HG02938 (cell line): Measurements from ENCODE around the gene TMEM140.

Source experiments
- ATAC-seq: cut with Tn5 transposase; IDR thresholded peaks from one replicate; pipeline ENCODE4 v1.9.1; 2021; ENCODE audit warnings: mild to moderate bottlenecking, moderate library complexity; ENCODE audit not compliant: unreplicated experiment

The TMEM140 gene

DNA sequence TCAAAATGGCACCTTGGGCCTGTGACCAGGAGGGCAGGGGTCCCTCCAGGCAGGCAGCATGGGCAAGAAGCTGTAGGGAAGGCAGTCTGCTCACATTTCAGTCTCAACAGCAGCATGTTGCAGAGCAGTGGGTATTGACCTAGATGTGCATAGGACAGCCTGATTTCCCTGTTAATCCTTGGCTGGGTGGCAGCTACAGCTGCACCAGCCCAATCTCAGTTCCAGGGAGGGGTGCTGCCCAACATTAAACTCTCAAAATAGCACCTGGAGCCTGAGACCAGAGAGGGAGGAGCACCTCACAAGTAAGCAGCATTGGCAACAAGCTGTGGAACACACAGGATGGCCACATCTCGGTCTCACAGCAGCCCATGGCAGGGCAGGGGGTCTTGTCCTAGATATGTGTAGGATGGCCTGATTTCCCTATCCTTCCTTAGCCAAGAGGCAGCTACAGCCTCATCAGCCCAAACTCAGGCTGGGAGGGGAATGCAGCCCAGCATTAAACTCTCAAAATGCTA is 10.3 kb downstream of the TMEM140 start:
- no peak for ATAC-seq

GRCh38 chr7:135158874-135159273 is 11.0 kb downstream of the TMEM140 start:
- no peak for ATAC-seq

GRCh38 chr7:135159359-135160085 is 11.7 kb downstream of the TMEM140 start:
- ATAC-seq, result no peak

DNA sequence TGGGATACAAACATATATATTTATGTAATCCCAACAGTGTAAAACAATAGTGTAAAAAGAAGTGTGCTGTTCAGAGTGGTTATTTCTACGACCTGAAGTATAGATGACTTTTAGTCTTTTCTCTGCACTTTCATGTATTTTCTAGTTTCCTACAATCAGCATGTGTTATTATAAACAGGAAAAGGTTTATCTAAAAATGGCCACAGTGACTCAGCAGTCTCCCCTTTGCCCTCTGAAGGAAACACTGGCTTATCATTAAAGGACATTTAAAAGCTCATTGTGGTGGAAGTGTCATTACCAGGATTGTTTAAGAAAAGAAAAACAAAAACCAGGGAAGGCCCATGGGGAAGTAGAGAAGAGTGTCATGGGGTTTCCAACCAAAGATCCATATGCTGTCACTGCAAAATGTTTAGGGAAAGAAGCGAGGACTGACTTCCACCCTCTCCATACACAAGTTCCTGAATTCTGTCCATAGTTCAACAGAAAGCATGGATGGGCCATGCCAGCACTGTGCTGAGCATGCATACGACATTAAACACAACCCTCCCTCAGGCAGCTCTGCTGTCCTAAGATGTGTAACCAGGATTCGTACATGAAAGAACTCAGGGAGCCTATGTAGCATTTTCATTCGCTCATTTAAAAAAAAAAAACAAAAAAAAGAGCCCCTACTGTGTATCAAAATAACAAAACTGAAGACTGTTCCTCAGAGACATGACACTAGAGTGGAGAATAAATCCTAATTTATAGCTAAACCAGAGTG is 12.4 kb downstream of the TMEM140 start:
- ATAC-seq, result peak; percentile 57

- ATAC-seq, result no peak
These were observed 13.2 kb downstream of the TMEM140 start for GRCh38 chr7:135160858-135161653.

DNA sequence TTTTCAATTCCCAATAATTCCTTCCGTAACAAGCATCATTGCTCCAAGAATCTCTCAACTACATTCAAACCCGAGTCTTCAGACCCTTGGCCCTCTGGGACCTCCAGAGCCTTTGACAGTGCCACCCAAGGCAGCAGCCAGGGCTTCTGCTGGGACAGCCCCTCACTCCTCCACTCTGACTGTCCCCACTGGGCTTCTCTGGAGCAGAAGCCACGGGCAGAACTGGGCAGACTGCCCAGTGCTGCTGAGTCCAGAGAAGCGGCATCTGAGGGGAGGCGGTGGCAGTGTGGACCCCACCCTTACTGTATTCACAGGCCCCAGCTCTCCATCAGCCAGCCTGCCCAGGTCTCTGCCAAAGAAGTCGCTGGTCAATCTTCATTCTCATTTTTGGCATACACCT is 13.8 kb downstream of the TMEM140 start:
- no peak for ATAC-seq

DNA sequence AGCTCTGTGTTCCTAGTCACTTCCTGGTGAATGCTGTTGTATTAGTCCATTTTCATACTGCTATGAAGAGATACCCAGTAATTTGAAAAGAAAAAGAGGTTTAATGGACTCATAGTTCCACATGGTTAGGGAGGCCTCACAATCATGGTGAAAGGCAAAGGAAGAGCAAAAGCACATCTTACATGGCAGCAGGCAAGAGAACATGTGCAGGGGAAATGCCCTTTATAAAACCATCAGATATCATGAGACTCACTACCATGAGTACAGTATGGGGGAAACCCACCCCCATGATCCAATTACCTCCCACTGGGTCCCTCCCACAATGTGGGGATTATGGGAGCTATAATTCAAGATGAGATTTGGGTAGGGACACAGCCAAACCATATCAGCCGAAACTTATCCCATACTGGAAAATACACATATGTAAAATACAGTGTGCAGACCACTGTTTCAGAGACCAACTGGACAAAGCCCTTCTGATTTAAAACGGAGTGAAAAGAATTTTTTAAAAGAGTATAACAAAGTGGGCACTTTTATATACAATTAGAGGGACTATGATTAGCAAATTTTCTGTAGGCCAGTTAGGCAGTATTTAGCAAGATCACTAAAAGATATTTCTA is 14.6 kb downstream of the TMEM140 start:
- no peak for ATAC-seq

GRCh38 chr7:135164357-135165061 is 16.6 kb downstream of the TMEM140 start:
- no peak for ATAC-seq

DNA sequence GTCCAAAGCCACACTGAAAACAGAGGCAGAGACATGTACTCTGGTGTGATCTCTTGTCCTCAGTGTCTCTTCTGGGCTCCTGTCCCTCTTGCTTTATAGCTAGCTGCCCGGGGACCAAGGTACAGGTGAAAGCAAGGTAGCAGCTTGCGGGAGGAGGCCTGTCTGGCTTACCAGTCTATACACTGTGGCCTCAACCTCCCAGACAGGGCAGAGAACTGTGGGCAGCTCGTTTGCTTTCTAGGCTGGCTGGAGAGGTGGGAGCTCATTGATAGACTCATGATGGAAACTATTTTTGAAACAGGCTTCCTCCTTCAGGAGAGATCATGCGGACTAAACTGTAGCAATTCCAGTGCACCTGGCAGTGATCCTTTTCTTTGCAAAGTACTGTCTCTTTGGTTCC is 18.0 kb downstream of the TMEM140 start:
- no peak for ATAC-seq

DNA sequence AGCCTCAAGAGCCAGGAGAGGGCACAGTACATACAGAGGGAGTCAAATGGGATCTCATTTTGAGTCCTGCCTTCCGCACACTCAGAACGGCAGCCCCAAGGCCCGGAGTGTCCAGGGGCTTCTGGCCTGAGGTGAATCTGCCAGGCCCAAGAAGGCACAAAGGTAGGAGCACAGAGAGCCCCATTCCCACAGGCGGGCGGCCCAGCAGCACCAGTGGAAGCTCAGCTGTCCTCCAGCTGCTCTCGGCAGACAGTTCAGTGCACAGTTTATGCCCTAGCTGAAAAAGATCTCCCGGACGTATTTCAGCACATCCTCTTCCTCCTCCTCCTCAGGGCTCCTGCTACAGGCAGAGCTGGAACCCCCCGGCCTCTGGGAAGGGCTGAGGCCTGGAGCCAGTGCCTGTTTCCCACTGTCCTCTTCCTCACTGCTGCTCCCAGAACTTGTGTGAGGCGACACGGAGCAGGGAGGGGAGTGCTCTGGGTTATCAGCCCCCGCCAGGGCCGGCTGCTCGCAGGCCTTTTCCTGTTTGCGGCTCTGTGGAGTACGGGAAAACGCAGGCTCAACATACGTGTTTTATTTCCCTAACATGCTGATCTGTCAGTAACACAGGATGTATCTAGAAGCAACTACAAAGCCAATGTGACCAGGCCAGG is 18.6 kb downstream of the TMEM140 start:
- ATAC-seq, result no peak

DNA sequence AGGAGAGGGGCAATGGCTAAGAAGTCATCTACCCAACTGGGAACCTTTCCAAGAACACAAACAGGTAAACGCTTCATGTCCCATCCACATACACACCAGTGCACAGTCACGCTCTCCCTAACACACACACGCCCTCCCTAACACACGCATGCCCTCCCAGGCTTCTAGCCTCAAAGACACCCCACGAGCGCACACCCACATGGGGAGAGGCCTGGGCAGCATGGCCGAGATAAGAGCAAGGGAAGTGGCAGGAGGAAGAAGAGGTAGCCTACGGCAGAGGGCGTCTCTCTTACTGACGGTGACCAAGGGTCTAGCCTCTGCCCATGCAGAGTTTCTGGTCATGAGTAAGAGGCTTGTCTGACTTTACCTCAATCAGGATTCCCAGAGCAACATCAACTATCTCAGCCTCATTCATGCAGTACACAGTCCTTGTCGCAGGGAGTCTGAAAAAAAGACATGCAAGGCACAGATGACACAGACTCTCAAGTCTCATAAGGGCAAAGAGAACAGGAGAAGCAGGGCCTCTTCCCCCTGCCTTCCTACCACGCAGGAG is 19.6 kb downstream of the TMEM140 start:
- no peak for ATAC-seq

DNA sequence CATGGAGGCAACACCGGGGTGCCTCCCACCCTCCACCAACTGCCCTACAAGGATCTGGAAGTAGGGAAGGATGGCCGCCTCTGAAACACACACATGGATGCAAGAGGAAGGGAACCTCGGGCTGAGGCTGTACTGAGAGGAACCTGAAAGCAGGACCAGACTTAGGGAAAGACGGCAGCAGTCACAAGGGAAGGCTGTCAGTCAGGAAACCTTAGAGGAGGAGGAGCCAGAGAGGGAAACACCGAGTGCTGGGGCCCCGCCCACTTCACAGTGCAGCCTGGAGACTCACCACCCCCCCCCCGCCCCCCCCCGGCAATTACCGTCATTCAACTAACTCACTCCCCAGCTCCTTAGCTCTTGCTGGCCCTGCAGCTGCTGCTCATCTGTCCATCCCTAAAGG is 20.1 kb downstream of the TMEM140 start:
- ATAC-seq, result no peak

DNA sequence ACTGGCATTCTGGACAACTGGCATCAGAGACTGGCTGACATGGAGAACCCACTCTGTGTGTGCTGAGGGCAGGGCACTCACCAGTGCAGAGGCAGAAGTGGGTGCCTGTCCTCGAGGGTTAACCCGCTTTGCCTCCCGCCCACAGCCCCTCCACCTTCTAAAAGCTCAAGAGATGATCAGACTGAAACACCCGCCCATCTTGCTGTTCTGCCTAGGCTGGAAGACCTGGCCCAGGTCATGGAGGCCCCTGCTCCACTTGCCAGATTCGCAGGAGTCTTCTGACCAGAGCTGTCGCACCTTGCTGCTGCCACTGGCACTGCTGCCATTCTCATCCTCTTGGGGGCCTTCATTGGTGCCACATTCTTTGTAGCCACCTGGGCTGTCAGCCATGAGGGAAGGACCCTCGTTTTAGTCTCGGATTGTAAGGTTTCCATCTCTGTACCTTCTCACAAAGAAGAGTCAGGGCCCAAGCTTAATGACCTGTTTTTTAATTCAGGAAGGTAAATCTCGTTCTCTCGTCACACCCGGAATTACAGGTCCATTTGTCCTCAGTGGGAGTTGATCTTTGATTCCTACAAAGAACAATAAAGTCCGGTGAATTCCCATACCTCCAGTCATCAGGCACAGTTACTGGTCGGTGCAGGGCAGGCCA is 20.7 kb downstream of the TMEM140 start:
- ATAC-seq, result no peak

DNA sequence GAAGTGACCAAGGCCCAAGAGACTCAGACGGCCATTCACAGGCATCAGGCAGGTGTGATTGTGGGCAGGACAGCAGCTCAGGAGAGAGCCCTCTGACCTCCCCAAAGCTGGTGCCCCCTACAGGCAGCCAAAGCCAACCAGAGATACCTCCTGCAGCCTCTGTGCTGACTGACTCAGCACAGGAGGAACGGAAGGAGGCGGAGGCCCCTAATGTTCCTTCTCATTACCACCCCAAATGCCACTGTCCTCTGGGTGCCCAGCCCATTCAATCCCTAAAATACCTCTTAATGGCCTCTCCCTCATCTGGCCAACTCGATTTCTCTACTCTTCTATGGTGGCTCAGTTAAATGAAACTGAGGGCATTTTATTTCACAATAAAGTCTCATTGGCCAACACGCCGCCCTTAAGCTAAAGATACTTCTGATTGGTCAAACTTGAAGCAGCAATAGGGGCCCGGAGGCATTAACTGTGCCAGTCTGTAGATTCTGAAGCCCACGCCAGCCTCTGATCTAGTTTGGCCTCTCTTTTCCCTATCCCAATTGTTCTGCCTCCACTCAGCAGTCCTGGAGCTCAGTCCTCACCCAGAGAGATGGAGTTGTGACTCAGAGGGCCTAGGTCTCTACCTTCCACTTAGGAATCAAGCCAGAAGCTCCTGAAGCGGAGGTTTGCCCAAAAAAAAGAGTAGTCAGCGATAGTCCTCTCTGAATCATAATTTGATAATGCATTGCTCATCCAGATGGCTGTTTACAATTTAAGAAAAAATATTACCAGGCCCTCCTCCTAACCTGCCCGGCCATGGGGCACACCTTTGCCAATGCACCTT is 21.5 kb downstream of the TMEM140 start:
- ATAC-seq, result peak; percentile 40

DNA sequence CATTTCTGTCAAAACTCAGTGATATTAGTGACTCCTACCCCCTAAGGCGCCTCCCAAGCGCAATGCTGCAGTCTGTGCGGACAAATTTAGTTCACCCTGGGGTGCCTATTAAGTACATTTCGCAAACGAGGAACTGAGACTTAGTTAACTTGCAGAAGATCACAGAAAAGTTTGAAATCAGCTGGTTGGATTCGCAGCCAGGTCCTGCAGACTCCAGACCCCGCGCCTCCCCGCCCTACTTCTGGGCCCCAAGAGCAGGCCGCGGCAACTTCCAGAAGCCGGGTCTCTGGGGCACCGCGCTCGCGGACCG is 22.0 kb downstream of the TMEM140 start:
- peak; percentile 13 for ATAC-seq

- ATAC-seq, result peak; percentile 57
These were observed 22.6 kb downstream of the TMEM140 start, which contains the start of gene CYREN for GRCh38 chr7:135170274-135170997. Gene CYREN, minus strand, starts transcription at chr7:135170707. Its CDS starts 1,785 bp downstream, at chr7:135168922.

DNA sequence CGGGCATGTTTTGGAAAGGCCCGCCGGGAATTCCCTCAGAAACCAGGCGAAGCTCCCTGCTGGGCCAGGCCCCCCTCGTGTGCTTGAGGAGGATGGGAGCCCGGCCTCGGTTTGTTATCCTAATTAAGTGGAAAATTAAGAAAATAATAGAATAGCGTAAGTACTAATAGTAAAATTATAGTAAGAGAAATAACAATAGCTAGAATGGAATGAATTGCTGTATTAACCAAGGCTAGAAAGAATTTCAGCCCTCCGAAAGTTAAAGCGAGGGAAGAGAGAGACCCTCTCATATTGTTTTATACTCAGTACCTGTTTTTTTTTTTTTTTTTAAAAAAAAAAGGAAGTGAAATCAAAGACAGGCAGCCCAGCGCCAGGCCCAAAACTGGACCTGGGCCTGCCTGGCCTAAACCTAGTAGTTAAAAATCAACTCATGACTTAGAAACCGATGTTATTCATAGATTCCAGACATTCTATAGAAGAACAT is 23.2 kb downstream of the TMEM140 start:
- peak; percentile 41 for ATAC-seq
